HCT116 (cell line): Measurements from ENCODE around the gene EME1.

Experiments
- CEBPB ChIP-seq: IDR thresholded peaks from 2 replicates; pipeline ENCODE4 v1.6.1; 2012; ENCODE audit warnings: low read depth
- EZH2 ChIP-seq: fragments of 200-600 bp; sonication (generic); IDR thresholded peaks from 2 replicates; pipeline ENCODE4 v1.6.1; 2017; ENCODE audit warnings: antibody characterized with exemption, mixed run types
- EZH2phosphoT487 ChIP-seq: fragments of 200-600 bp; IDR thresholded peaks from 2 replicates; pipeline ENCODE4 v1.6.1; 2018; ENCODE audit warnings: antibody characterized with exemption, borderline replicate concordance
- FOSL1 ChIP-seq: IDR thresholded peaks from 2 replicates; pipeline ENCODE4 v1.6.1; 2012; ENCODE audit warnings: low read depth
- JUND ChIP-seq: IDR thresholded peaks from 2 replicates; pipeline ENCODE4 v1.6.1; 2012
- POLR2A ChIP-seq: IDR thresholded peaks from 2 replicates; pipeline ENCODE4 v1.7.0; 2011; ENCODE audit warnings: borderline replicate concordance; ENCODE audit not compliant: insufficient read depth, insufficient read length; ENCODE audit errors: extremely low read depth
- ZBTB33 ChIP-seq: IDR thresholded peaks from 2 replicates; pipeline ENCODE4 v1.6.1; 2011; ENCODE audit warnings: mild to moderate bottlenecking, low read length, moderate library complexity; ENCODE audit not compliant: insufficient replicate concordance; ENCODE audit errors: extremely low read depth
- TF ChIP-seq, protein P1 (sequence below), 3 experiments: fragments of 200-600 bp in 1 of 3; sonication (generic) in 1 of 3; IDR thresholded peaks in 2 of 3; conservative IDR thresholded peaks in 1 of 3; 2 replicates each; pipeline ENCODE4 v1.5.1; 2012 to 2017; ENCODE audit warnings: low read depth in 2 of 3, low read length in 2 of 3, antibody characterized with exemption in 1 of 3, borderline replicate concordance in 1 of 3, control low read depth in 1 of 3, mild to moderate bottlenecking in 1 of 3, mixed read lengths in 1 of 3, mixed run types in 1 of 3, moderate library complexity in 1 of 3; ENCODE audit not compliant: insufficient read depth in 1 of 3

- TF ChIP-seq, protein P1, sequence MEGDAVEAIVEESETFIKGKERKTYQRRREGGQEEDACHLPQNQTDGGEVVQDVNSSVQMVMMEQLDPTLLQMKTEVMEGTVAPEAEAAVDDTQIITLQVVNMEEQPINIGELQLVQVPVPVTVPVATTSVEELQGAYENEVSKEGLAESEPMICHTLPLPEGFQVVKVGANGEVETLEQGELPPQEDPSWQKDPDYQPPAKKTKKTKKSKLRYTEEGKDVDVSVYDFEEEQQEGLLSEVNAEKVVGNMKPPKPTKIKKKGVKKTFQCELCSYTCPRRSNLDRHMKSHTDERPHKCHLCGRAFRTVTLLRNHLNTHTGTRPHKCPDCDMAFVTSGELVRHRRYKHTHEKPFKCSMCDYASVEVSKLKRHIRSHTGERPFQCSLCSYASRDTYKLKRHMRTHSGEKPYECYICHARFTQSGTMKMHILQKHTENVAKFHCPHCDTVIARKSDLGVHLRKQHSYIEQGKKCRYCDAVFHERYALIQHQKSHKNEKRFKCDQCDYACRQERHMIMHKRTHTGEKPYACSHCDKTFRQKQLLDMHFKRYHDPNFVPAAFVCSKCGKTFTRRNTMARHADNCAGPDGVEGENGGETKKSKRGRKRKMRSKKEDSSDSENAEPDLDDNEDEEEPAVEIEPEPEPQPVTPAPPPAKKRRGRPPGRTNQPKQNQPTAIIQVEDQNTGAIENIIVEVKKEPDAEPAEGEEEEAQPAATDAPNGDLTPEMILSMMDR (IDR thresholded peaks at IDR 0.05 in 2 of 3, conservative IDR thresholded peaks at IDR 0.05 in 1 of 3; ENCODE audit: borderline replicate concordance in 1 of 3, insufficient read depth in 1 of 3, low read depth in 2 of 3, low read length in 2 of 3) = no peak
- TF ChIP-seq POLR2A = no peak
- TF ChIP-seq FOSL1 = no peak
- TF ChIP-seq ZBTB33 = no peak
- TF ChIP-seq EZH2 = no peak
- no peak for TF ChIP-seq CEBPB
- TF ChIP-seq JUND = no peak
- no peak for TF ChIP-seq EZH2phosphoT487
Measured at GRCh38 chr17:50393700-50394099, 20.7 kb downstream of the EME1 start.
